HEK293 (cell line): ENCODE data around the gene COMMD6.

Experiments used
- CTCF ChIA-PET: fragments of 350-600 bp; formaldehyde crosslinking; extraction: SDS; loops from one replicate; lab custom pipeline; 2021; ENCODE audit warnings: antibody characterized with exemption; lab: Yijun Ruan, JAX
- POLR2A ChIA-PET: fragments of 300-600 bp; formaldehyde crosslinking; extraction: SDS; loops from one replicate; lab custom pipeline; 2020; ENCODE audit warnings: antibody characterized with exemption, inconsistent platforms; lab: Yijun Ruan, JAX
- H3K27ac ChIP-seq: fragments of 200-500 bp; sonication (Bioruptor generic); 2 replicates; pipeline ENCODE4 v1.5.1; 2014; ENCODE audit warnings: low read depth, low read length, control low read depth, inconsistent platforms; ENCODE audit errors: extremely low read depth
- H3K36me3 ChIP-seq, 2 experiments: fragments of 200-500 bp in 1 of 2; sonication (Bioruptor generic) in 1 of 2; 1 replicate in 1 of 2; 2 replicates in 1 of 2; pipeline ENCODE4 v1.5.1; 2014 to 2017; ENCODE audit warnings: inconsistent platforms in 2 of 2, low read length in 2 of 2; ENCODE audit not compliant: control insufficient read depth in 2 of 2, insufficient read depth in 1 of 2
- H3K4me1 ChIP-seq: fragments of 200-500 bp; sonication (Bioruptor generic); 2 replicates; pipeline ENCODE4 v1.5.1; 2014; ENCODE audit warnings: mild to moderate bottlenecking, low read length, inconsistent platforms; ENCODE audit not compliant: control insufficient read depth, insufficient read depth
- H3K4me3 ChIP-seq: 2 replicates; pipeline ENCODE4 v1.5.1; 2011; ENCODE audit warnings: low read depth, mild to moderate bottlenecking, control low read depth, low read length, moderate library complexity
- H3K9me3 ChIP-seq: fragments of 200-500 bp; sonication (Bioruptor generic); 2 replicates; pipeline ENCODE4 v1.5.1; 2014; ENCODE audit warnings: low read depth, low read length, inconsistent platforms; ENCODE audit not compliant: control insufficient read depth, insufficient read depth
- ZNF132 ChIP-seq: fragments of 450-650 bp; formaldehyde crosslinking; IDR thresholded peaks from 2 replicates; pipeline ENCODE4 v1.5.1; 2017; ENCODE audit warnings: missing biosample characterization, missing genetic modification characterization, borderline replicate concordance
- ZNF184 ChIP-seq: fragments of 450-650 bp; IDR thresholded peaks from 2 replicates; pipeline ENCODE4 v1.5.1; 2018; ENCODE audit warnings: missing biosample characterization, mild to moderate bottlenecking, missing genetic modification characterization
- ZNF202 ChIP-seq: fragments of 450-650 bp; formaldehyde crosslinking; IDR thresholded peaks from 2 replicates; pipeline ENCODE4 v1.5.1; 2016; ENCODE audit warnings: missing biosample characterization, missing genetic modification characterization, borderline replicate concordance
- ZNF302 ChIP-seq: fragments of 450-650 bp; formaldehyde crosslinking; IDR thresholded peaks from 2 replicates; pipeline ENCODE4 v1.5.1; 2016; ENCODE audit warnings: missing biosample characterization, missing genetic modification characterization, low read depth
- ZNF341 ChIP-seq: fragments of 450-650 bp; formaldehyde crosslinking; IDR thresholded peaks from 2 replicates; pipeline ENCODE4; 2016; ENCODE audit warnings: low read depth, missing biosample characterization, missing genetic modification characterization
- ZNF416 ChIP-seq: fragments of 450-650 bp; formaldehyde crosslinking; IDR thresholded peaks from 2 replicates; pipeline ENCODE4 v1.5.1; 2016; ENCODE audit warnings: missing biosample characterization, missing genetic modification characterization
- ZNF426 ChIP-seq: fragments of 450-650 bp; formaldehyde crosslinking; IDR thresholded peaks from 2 replicates; pipeline ENCODE4 v1.5.1; 2017; ENCODE audit warnings: missing biosample characterization, missing genetic modification characterization, mild to moderate bottlenecking, inconsistent platforms, moderate library complexity
- ZNF555 ChIP-seq: fragments of 450-650 bp; formaldehyde crosslinking; conservative IDR thresholded peaks from 2 replicates; pipeline ENCODE4 v1.5.1; 2017; ENCODE audit warnings: missing biosample characterization, mild to moderate bottlenecking, missing genetic modification characterization, inconsistent platforms
- ZNF629 ChIP-seq: fragments of 450-650 bp; formaldehyde crosslinking; IDR thresholded peaks from 2 replicates; pipeline ENCODE4 v1.5.1; 2017; ENCODE audit warnings: missing biosample characterization, missing genetic modification characterization
- ZNF701 ChIP-seq: fragments of 450-650 bp; formaldehyde crosslinking; IDR thresholded peaks from 2 replicates; pipeline ENCODE4 v1.5.1; 2016; ENCODE audit warnings: missing biosample characterization, missing genetic modification characterization
- ZNF76 ChIP-seq: fragments of 450-650 bp; formaldehyde crosslinking; IDR thresholded peaks from 2 replicates; pipeline ENCODE4; 2016; ENCODE audit warnings: low read depth, missing biosample characterization, missing genetic modification characterization, borderline replicate concordance
- ZNF785 ChIP-seq: fragments of 450-650 bp; formaldehyde crosslinking; IDR thresholded peaks from 2 replicates; pipeline ENCODE4 v1.5.1; 2016; ENCODE audit warnings: missing biosample characterization, missing genetic modification characterization
- ZNF792 ChIP-seq: fragments of 450-650 bp; formaldehyde crosslinking; IDR thresholded peaks from 2 replicates; pipeline ENCODE4 v1.5.1; 2016; ENCODE audit warnings: missing biosample characterization, missing genetic modification characterization
- ZSCAN30 ChIP-seq: fragments of 450-650 bp; IDR thresholded peaks from 2 replicates; pipeline ENCODE4 v1.5.1; 2018; ENCODE audit warnings: missing biosample characterization, mild to moderate bottlenecking, missing genetic modification characterization, moderate library complexity
- TF ChIP-seq, protein P1 (sequence below): fragments of 450-650 bp; formaldehyde crosslinking; IDR thresholded peaks from 2 replicates; pipeline ENCODE4 v1.5.1; 2016; ENCODE audit warnings: missing biosample characterization, missing genetic modification characterization
- TF ChIP-seq, protein P2 (sequence below): fragments of 450-650 bp; formaldehyde crosslinking; IDR thresholded peaks from 2 replicates; pipeline ENCODE4 v1.5.1; 2016; ENCODE audit warnings: missing biosample characterization, missing genetic modification characterization

COMMD6 gene

DNA sequence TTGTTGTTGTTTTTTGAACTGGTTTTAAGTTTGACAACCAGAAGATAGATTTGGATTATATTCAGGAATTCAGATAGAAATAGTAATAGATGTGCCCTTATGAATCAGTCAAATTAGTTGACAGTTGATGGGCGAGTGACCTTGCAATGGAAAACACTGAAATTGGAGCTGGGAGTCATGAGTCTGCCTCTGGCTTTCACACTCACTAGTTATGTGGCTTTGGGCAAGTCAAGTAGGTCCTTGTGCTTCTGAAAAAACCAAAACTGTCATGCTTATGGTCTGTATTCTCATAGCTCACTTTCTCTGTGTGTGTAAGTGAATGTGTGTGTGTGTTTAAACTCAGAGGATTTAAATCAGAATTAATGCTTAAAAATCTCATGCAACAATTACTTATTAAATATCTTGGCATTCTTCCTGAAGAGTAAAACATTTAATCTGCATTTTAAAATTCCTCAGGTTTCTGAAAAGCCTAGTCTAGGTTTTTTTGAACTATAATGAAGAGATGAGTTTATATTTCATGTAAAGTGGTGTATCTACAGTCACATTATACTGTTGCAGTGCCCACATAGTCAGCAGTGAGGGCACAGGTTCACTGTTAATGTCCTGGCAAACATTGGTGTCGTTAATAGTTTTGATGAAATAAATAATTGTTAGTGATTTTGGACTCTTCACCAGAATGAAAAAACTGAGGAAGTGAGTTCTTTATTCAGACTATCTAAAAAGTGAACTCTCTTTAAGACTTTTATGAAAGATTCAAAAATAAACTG is 44.4 kb upstream of the COMMD6 start:
- H3K36me3 ChIP-seq: peaks cover 0 to 24% of the 10 kb centered on the region in 2 experiments; a peak in 2 of 3 replicates
- no peak for TF ChIP-seq ZNF132
- TF ChIP-seq, protein P1, sequence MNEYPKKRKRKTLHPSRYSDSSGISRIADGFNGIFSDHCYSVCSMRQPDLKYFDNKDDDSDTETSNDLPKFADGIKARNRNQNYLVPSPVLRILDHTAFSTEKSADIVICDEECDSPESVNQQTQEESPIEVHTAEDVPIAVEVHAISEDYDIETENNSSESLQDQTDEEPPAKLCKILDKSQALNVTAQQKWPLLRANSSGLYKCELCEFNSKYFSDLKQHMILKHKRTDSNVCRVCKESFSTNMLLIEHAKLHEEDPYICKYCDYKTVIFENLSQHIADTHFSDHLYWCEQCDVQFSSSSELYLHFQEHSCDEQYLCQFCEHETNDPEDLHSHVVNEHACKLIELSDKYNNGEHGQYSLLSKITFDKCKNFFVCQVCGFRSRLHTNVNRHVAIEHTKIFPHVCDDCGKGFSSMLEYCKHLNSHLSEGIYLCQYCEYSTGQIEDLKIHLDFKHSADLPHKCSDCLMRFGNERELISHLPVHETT (tag by site-specific recombination): no peak
- CTCF ChIA-PET: no interaction called here
- H3K9me3 ChIP-seq: no peaks in the 10 kb centered on the region
- no peaks in the 10 kb centered on the region for H3K4me1 ChIP-seq
- H3K27ac ChIP-seq: no peak overlapping the region
- POLR2A ChIA-PET: no interaction called here
- H3K4me3 ChIP-seq: no peak overlapping the region

DNA sequence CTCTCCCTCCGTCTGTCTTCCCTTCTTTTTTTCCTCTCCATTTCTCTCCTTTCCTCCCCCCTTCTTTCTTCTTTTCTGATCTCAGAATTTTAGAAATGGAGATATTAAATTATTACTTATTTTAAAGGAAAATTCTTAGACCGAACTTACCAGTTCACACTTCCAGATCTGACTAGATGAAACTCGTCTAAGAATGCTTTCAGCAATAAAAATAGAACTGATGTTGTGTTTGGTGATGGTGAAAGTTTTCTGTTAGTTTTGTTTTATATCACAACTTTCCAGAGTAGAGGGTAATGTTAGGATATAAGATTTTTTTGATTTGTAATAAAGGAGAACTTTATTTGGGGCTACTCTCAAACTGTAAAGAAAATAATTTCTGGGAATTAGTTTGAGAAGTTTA is 41.9 kb upstream of the COMMD6 start:
- Histone ChIP-seq H3K4me1 (no peaks in the 10 kb centered on the region), H3K36me3 (peaks cover 0 to 39% of the 10 kb centered on the region in 2 experiments; a peak in 2 of 3 replicates), H3K9me3 (no peaks in the 10 kb centered on the region)
- TF ChIP-seq ZNF184 (tag by site-specific recombination): no peak
- TF ChIP-seq ZNF302: no peak
- TF ChIP-seq ZNF341: no peak
- TF ChIP-seq, protein P2, sequence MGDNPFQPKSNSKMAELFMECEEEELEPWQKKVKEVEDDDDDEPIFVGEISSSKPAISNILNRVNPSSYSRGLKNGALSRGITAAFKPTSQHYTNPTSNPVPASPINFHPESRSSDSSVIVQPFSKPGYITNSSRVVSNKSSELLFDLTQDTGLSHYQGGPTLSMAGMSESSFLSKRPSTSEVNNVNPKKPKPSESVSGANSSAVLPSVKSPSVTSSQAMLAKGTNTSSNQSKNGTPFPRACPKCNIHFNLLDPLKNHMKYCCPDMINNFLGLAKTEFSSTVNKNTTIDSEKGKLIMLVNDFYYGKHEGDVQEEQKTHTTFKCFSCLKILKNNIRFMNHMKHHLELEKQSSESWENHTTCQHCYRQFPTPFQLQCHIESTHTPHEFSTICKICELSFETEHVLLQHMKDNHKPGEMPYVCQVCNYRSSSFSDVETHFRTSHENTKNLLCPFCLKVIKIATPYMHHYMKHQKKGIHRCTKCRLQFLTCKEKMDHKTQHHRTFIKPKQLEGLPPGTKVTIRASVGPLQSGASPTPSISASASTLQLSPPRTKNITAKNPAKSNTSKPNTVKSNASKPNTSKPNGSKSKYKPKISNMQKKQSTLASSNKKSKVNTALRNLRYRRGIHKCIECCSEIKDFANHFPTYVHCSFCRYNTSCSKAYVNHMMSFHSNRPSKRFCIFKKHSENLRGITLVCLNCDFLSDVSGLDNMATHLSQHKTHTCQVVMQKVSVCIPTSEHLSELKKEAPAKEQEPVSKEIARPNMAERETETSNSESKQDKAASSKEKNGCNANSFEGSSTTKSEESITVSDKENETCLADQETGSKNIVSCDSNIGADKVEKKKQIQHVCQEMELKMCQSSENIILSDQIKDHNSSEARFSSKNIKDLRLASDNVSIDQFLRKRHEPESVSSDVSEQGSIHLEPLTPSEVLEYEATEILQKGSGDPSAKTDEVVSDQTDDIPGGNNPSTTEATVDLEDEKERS (tag by site-specific recombination): no peak
- no peak for TF ChIP-seq ZNF701 (tag by site-specific recombination)
- no peak for TF ChIP-seq ZNF785
- TF ChIP-seq ZNF555: no peak
- TF ChIP-seq ZNF416 (tag by site-specific recombination): no peak
- TF ChIP-seq ZNF629 (tag by site-specific recombination): no peak
- TF ChIP-seq ZSCAN30: no peak
- no peak for TF ChIP-seq ZNF426 (tag by site-specific recombination)
- TF ChIP-seq ZNF792 (tag by site-specific recombination): no peak
- TF ChIP-seq, all 188 proteins: peak for 0
- ChIA-PET POLR2A (no interaction called here), CTCF (interaction anchor here (0.7 kb wide), 1 partner anchor 687 kb away, joined by 3 read pairs; no protein-coding TSS in a partner anchor)
- H3K27ac ChIP-seq: no peak overlapping the region
- H3K4me3 ChIP-seq: no peak overlapping the region

DNA sequence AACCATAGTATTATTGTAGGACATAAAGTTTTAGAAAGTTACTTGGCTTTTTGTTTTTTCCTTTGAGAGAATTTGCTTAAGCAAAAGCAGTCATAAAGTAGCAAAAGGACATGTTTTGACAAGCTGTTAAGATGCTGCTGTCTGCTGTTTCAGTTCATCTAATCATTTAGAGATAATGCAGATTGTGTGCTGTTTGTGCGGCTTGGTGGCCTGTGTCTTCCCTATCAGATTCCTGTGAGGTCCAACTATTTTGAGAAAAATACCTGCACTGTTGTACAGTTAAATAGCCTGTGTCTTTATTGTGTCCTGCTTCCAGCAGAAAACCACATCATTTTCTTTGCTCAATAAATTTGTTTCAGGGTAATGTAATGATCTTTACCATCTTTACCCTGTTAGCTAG is 31.9 kb upstream of the COMMD6 start:
- no peaks in the 10 kb centered on the region for H3K4me1 ChIP-seq
- TF ChIP-seq ZNF202: no peak
- no peak for TF ChIP-seq ZNF76 (tag by site-specific recombination)
- POLR2A ChIA-PET: no interaction called here
- no peak overlapping the region for H3K27ac ChIP-seq
- no peak overlapping the region for H3K4me3 ChIP-seq
- peaks cover 0 to 74% of the 10 kb centered on the region in 2 experiments for H3K36me3 ChIP-seq
- CTCF ChIA-PET: interaction anchor here (1.5 kb wide), 1 partner anchor 126 kb away, joined by 5 read pairs; no protein-coding TSS in a partner anchor
- H3K9me3 ChIP-seq: no peaks in the 10 kb centered on the region
